HCT116 (cell line): Measurements from ENCODE around the gene KLK1.

Source experiments
- CEBPB ChIP-seq: IDR thresholded peaks from 2 replicates; pipeline ENCODE4 v1.6.1; 2012; ENCODE audit warnings: low read depth
- EZH2 ChIP-seq: fragments of 200-600 bp; sonication (generic); IDR thresholded peaks from 2 replicates; pipeline ENCODE4 v1.6.1; 2017; ENCODE audit warnings: antibody characterized with exemption, mixed run types
- FOSL1 ChIP-seq: IDR thresholded peaks from 2 replicates; pipeline ENCODE4 v1.6.1; 2012; ENCODE audit warnings: low read depth
- POLR2A ChIP-seq: IDR thresholded peaks from 2 replicates; pipeline ENCODE4 v1.7.0; 2011; ENCODE audit warnings: borderline replicate concordance; ENCODE audit not compliant: insufficient read depth, insufficient read length; ENCODE audit errors: extremely low read depth
- SP1 ChIP-seq: IDR thresholded peaks from 2 replicates; pipeline ENCODE4 v1.6.1; 2012; ENCODE audit warnings: low read depth
- TCF7L2 ChIP-seq: IDR thresholded peaks from 2 replicates; pipeline ENCODE4 v1.7.0; 2011; ENCODE audit warnings: borderline replicate concordance, inconsistent platforms; ENCODE audit not compliant: insufficient read depth, insufficient read length; ENCODE audit errors: extremely low read depth
- ZNF274 ChIP-seq: fragments of 200-500 bp; sonication (Bioruptor generic); IDR thresholded peaks from 2 replicates; pipeline ENCODE4 v1.6.1; 2014; ENCODE audit warnings: mild to moderate bottlenecking, low read depth, low read length, inconsistent platforms
- TF ChIP-seq, protein P1 (sequence below), 3 experiments: fragments of 200-600 bp in 1 of 3; sonication (generic) in 1 of 3; IDR thresholded peaks in 2 of 3; conservative IDR thresholded peaks in 1 of 3; 2 replicates each; pipeline ENCODE4 v1.5.1; 2012 to 2017; ENCODE audit warnings: low read depth in 2 of 3, low read length in 2 of 3, antibody characterized with exemption in 1 of 3, borderline replicate concordance in 1 of 3, control low read depth in 1 of 3, mild to moderate bottlenecking in 1 of 3, mixed read lengths in 1 of 3, mixed run types in 1 of 3, moderate library complexity in 1 of 3; ENCODE audit not compliant: insufficient read depth in 1 of 3
- TF ChIP-seq, protein P2 (sequence below): IDR thresholded peaks from 2 replicates; pipeline ENCODE4 v1.6.1; 2012
- TF ChIP-seq, protein P3 (sequence below): IDR thresholded peaks from 2 replicates; pipeline ENCODE4 v1.6.1; 2012

DNA sequence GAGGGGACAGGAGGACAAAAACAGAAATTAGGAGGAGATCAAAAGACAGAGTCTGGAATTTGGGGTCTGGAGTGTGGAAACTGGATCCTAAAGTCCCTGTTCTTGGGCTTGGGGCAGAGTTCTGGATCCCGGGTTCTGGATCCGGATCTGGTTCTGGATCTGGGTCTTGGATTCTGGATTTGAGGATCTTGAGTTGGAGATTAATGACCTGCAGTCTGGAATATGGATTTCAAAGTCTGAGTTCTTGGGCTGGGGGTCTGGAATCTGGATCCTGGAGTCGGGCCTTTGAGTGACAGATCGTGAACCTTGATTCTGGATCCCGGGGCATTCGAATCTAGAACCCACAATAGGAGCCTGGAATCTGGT lies 10.2 kb upstream of the KLK1 start:
- TF ChIP-seq, protein P1, sequence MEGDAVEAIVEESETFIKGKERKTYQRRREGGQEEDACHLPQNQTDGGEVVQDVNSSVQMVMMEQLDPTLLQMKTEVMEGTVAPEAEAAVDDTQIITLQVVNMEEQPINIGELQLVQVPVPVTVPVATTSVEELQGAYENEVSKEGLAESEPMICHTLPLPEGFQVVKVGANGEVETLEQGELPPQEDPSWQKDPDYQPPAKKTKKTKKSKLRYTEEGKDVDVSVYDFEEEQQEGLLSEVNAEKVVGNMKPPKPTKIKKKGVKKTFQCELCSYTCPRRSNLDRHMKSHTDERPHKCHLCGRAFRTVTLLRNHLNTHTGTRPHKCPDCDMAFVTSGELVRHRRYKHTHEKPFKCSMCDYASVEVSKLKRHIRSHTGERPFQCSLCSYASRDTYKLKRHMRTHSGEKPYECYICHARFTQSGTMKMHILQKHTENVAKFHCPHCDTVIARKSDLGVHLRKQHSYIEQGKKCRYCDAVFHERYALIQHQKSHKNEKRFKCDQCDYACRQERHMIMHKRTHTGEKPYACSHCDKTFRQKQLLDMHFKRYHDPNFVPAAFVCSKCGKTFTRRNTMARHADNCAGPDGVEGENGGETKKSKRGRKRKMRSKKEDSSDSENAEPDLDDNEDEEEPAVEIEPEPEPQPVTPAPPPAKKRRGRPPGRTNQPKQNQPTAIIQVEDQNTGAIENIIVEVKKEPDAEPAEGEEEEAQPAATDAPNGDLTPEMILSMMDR (IDR thresholded peaks at IDR 0.05 in 2 of 3, conservative IDR thresholded peaks at IDR 0.05 in 1 of 3; ENCODE audit: borderline replicate concordance in 1 of 3, insufficient read depth in 1 of 3, low read depth in 2 of 3, low read length in 2 of 3): no peak
- TF ChIP-seq FOSL1: no peak
- no peak for TF ChIP-seq EZH2
- TF ChIP-seq, protein P2, sequence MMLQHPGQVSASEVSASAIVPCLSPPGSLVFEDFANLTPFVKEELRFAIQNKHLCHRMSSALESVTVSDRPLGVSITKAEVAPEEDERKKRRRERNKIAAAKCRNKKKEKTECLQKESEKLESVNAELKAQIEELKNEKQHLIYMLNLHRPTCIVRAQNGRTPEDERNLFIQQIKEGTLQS: no peak
- no peak for TF ChIP-seq TCF7L2
- TF ChIP-seq, protein P3, sequence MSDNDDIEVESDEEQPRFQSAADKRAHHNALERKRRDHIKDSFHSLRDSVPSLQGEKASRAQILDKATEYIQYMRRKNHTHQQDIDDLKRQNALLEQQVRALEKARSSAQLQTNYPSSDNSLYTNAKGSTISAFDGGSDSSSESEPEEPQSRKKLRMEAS: no peak
- no peak for TF ChIP-seq CEBPB
- no peak for TF ChIP-seq ZNF274
- no peak for TF ChIP-seq POLR2A
- TF ChIP-seq SP1: no peak
